Lower leg skin (tissue), 4 donors: ENCODE results near the gene CYP3A7. TPM values are rescaled to one million over a fixed set of nuclear protein-coding genes. Genes with fewer than 3 reads are reported as not detected.
"Not testable (repeated sequence)": the region's sequence is repeated elsewhere in the genome, so short reads cannot be mapped to it uniquely, and the experiment has no call there.

Experiments
- DNase-seq, 2 donors: peaks; one replicate each; pipeline ENCODE4 v3.0.0-alpha.2; 2019; ENCODE audit warnings: low spot score in 2 of 2
- H3K4me3 ChIP-seq: fragments of 200-600 bp; sonication (generic); 2 replicates; pipeline ENCODE4 v1.5.1; 2017; ENCODE audit warnings: mild to moderate bottlenecking, low read depth; ENCODE audit not compliant: poor library complexity, severe bottlenecking
- POLR2A ChIP-seq, 2 donors: fragments of 450-650 bp; IDR thresholded peaks; one replicate each; pipeline ENCODE4 v1.6.1; 2016 to 2017; ENCODE audit warnings: antibody characterized with exemption in 2 of 2, mild to moderate bottlenecking in 1 of 2, moderate library complexity in 1 of 2
- WGBS, 2 donors: methylation state at CpG; one replicate each; pipeline ENCODE4 v1.1.5; 2018; 5-methylcytosine and 5-hydroxymethylcytosine counted together
- intact Hi-C: fragments of 100-400 bp; cut with DNase I; formaldehyde crosslinking; loops from one replicate; pipeline ENCODE4 v1.15.0; 2023; ENCODE audit warnings: low total_unique reads
- total RNA-seq, 4 donors: library from RNA; depleted of rRNA; stranded (reverse); fragments of >200 nt; gene quantifications; one replicate each; pipeline ENCODE4 v1.1.0, GENCODE V29; 2016
- TF ChIP-seq, protein P1 (sequence below), 3 donors: fragments of 450-650 bp; IDR thresholded peaks; one replicate each; pipeline ENCODE4 v1.5.1; 2016; ENCODE audit warnings: antibody characterized with exemption in 3 of 3, mild to moderate bottlenecking in 3 of 3, moderate library complexity in 2 of 3

Gene CYP3A7
- total RNA-seq, 4 donors from 2014 or later, result 0.30 to 0.65 TPM; not detected in 2

DNA sequence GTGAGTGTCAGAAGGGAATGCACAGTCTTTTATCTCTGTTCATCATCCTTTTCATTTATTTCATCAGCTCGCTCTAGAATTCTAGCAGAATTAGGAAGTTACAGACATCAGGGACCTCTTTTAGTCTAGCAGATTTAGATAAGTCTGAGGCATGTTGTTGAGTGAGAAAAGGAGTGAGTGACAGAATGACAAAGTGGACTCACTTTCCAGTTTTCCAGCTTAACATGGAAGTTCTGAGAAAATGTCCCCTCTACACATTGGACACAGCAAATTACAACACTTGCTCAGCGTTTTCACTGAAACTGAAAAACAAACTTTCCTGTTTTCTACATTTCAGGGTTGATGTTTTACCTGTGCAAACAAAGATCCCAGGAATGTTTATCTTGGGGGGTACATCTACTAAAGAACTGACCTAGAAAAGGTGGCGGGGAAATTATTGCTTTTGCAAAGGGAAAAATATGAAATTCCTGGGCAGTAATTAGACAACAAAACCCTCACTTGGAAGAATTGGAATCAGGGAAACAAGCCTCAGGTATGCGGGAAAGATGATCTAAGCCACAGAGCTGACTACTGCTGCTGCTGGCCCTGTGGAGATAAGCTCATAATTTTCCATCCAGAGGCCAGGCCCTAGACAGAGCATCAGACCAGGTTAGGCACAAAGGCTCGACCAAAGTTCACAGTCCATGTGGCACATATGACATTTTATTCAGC lies 40.6 kb downstream of the CYP3A7 start:
- intact Hi-C loops, result no loop called here
- no peak for DNase-seq

DNA sequence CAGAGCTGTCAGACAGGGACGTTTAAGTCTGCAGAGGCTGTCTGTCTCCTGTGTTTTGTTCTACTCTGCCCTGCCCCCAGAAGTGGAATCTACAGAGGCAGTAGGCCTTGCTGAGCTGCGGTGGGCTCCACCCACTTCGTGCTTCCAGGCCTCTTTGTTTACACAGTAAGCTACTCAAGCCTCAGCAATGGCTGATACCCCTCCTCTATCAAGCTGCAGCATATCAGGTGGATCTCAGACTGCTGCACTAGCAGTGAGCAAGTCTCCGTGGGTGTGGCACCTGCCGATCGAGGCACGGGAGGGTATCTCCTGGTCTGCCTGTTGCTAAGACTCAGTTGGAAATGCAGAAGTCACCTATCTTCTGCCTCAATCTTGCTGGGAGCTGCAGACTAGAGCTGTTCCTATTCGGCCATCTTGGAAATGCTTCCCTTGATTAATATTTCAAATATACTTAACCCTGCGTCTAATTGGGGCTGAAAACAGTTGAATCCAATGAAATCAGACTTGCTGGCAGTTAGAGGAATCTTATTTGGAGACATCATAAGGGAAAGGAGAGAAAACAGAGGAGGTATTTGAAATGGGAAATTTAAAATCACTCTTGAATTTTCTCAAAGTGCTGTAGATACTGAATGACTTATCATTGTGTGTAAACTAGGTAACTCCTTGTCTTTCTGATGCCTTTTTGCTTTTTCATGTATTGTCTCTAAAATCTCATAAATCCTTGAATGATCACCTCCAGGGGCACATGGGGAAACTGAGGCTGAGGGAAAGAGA lies 41.4 kb downstream of the CYP3A7 start:
- TF ChIP-seq, protein P1, sequence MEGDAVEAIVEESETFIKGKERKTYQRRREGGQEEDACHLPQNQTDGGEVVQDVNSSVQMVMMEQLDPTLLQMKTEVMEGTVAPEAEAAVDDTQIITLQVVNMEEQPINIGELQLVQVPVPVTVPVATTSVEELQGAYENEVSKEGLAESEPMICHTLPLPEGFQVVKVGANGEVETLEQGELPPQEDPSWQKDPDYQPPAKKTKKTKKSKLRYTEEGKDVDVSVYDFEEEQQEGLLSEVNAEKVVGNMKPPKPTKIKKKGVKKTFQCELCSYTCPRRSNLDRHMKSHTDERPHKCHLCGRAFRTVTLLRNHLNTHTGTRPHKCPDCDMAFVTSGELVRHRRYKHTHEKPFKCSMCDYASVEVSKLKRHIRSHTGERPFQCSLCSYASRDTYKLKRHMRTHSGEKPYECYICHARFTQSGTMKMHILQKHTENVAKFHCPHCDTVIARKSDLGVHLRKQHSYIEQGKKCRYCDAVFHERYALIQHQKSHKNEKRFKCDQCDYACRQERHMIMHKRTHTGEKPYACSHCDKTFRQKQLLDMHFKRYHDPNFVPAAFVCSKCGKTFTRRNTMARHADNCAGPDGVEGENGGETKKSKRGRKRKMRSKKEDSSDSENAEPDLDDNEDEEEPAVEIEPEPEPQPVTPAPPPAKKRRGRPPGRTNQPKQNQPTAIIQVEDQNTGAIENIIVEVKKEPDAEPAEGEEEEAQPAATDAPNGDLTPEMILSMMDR (IDR thresholded peaks at IDR 0.05), result no peak
- no peak for TF ChIP-seq POLR2A (IDR thresholded peaks at IDR 0.05)
- DNase-seq, result no peak
- 29 to 41% methylated on average over 9 of the region's 9 CpGs for WGBS, 2 donors
- intact Hi-C loops, result no loop called here
- H3K4me3 ChIP-seq, result no peak overlapping the region

More for the DNA sequence above, 40.6 kb downstream of the CYP3A7 start:
- WGBS, 2 donors, result 83 to 90% methylated on average over 5 of the region's 5 CpGs
- no peak overlapping the region for H3K4me3 ChIP-seq
- TF ChIP-seq, protein P1 (IDR thresholded peaks at IDR 0.05), result no peak
- TF ChIP-seq POLR2A (IDR thresholded peaks at IDR 0.05), result no peak

DNA sequence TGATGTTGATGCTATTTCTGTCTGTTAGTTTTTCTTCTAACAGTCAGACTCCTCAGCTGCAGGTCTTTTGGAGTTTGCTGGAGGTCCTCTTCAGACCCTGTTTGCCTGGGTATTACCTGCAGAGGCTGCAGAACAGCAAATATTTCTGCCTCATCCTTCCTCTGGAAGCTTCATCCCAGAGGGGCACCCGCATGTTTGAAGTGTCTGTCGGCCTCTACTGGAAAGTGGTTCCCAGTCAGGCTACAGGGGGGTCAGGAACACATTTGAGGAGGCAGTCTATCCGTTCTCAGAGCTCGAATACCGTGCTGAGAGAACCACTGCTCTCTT lies 41.9 kb downstream of the CYP3A7 start:
- intact Hi-C loops, result no loop called here
- no peak for DNase-seq
- WGBS, 2 donors, result 67 to 70% methylated on average over 3 to 5 of the region's 5 CpGs
- TF ChIP-seq, protein P1 (IDR thresholded peaks at IDR 0.05), result no peak
- no peak for TF ChIP-seq POLR2A (IDR thresholded peaks at IDR 0.05)
- H3K4me3 ChIP-seq, result no peak overlapping the region

- H3K4me3 ChIP-seq, intact Hi-C loops, DNase-seq: not testable (repeated sequence)
- WGBS, 2 donors, result 87 to 94% methylated on average over 6 of the region's 6 CpGs
Measured at GRCh38 chr7:99692563-99692962, 42.4 kb downstream of the CYP3A7 start.

GRCh38 chr7:99691658-99692057 lies 43.3 kb downstream of the CYP3A7 start:
- H3K4me3 ChIP-seq, DNase-seq, intact Hi-C loops: not testable (repeated sequence)
- WGBS, 2 donors, result 93 to 100% methylated on average over 1 of the region's 1 CpG

GRCh38 chr7:99690918-99691317 lies 44.1 kb downstream of the CYP3A7 start:
- intact Hi-C loops, result not testable (repeated sequence)
- WGBS, 2 donors, result 92 to 95% methylated on average over 4 of the region's 4 CpGs

DNA sequence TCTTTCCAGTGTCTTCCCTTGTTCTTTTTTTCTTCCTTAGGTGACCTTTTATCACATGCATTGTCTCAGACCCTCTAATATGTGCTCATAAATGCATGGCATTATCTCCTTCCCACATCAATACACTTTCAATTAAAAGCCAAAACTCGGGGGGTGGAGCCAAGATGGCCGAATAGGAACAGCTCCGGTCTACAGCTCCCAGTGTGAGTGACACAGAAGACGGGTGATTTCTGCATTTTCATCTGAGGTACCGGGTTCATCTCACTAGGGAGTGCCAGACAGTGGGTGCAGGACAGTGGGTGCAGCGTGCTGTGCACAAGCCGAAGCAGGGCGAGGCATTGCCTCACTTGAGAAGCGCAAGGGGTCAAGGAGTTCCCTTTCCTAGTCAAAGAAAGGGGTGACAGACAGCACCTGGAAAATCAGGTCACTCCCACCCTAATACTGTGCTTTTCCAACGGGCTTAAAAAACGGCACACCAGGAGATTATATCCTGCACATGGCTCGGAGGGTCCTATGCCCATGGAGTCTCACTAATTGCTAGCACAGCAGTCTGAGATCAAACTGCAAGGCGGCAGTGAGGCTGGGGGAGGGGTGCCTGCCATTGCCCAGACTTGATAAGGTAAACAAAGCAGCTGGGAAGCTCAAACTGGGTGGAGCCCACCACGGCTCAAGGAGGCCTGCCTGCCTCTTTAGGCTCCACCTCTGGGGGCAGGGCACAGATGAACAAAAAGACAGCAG lies 49.0 kb downstream of the CYP3A7 start:
- intact Hi-C loops, H3K4me3 ChIP-seq, DNase-seq: not testable (repeated sequence)
- WGBS, 2 donors, result 86 to 89% methylated on average over 14 of the region's 14 CpGs

More at GRCh38 chr7:99690918-99691317, 44.1 kb downstream of the CYP3A7 start:
- H3K4me3 ChIP-seq, DNase-seq: not testable (repeated sequence)
